Activated B cell treated with CpG ODN at 0.5 μM for 24 hours (primary cell): ENCODE measurements around the gene RUNDC3A. TPM values are rescaled to one million over a fixed set of nuclear protein-coding genes. Genes with fewer than 3 reads are reported as not detected.
"Not testable (repeated sequence)": the region's sequence is repeated elsewhere in the genome, so short reads cannot be mapped to it uniquely, and the experiment has no call there.

ENCODE experiments used
- ATAC-seq: fragments of 200-7000 bp; cut with Tn5 transposase; one replicate; pipeline ENCODE4 v1.10.0; 2021; ENCODE audit warnings: low read depth, mild to moderate bottlenecking, moderate library complexity
- CTCF ChIA-PET: fragments of 350-600 bp; sonication (Branson Sonifier 250); formaldehyde crosslinking; loops from one replicate; lab custom pipeline; 2021; ENCODE audit warnings: antibody characterized with exemption; lab: Charles Lee
- POLR2A ChIA-PET: fragments of 350-600 bp; sonication (Branson Sonifier 250); formaldehyde crosslinking; loops from one replicate; lab custom pipeline; 2021; ENCODE audit warnings: antibody characterized with exemption; lab: Charles Lee
- DNase-seq: peaks from one replicate; pipeline ENCODE4 v3.0.0; 2022
- H3K27ac Mint-ChIP-seq: one replicate; pipeline ENCODE4 v1.8.0; 2020; ENCODE audit warnings: mixed read lengths
- H3K27me3 Mint-ChIP-seq: one replicate; pipeline ENCODE4 v1.8.0; 2021; ENCODE audit warnings: mixed read lengths
- H3K36me3 Mint-ChIP-seq: one replicate; pipeline ENCODE4 v1.8.0; 2021; ENCODE audit warnings: low read depth, mixed read lengths
- H3K4me1 Mint-ChIP-seq: one replicate; pipeline ENCODE4 v1.8.0; 2021; ENCODE audit warnings: mixed read lengths
- H3K4me3 Mint-ChIP-seq: one replicate; pipeline ENCODE4 v1.8.0; 2020; ENCODE audit warnings: mild to moderate bottlenecking, mixed read lengths
- H3K9me3 Mint-ChIP-seq: one replicate; pipeline ENCODE4 v1.8.0; 2020; ENCODE audit warnings: mixed read lengths
- intact Hi-C: fragments of 100-400 bp; cut with micrococcal nuclease; formaldehyde crosslinking; loops from one replicate; pipeline ENCODE4 v1.15.1; 2024
- total RNA-seq: library from RNA; stranded (reverse); gene quantifications from 2 replicates; pipeline ENCODE4 v1.2.3, GENCODE V29; 2022
- TF ChIP-seq, protein P1 (sequence below): fragments of 200-600 bp; IDR thresholded peaks from one replicate; pipeline ENCODE4 v1.8.0; 2022; ENCODE audit warnings: antibody characterized with exemption, mild to moderate bottlenecking

Gene RUNDC3A
- total RNA-seq, 1 donor from 2014 or later = 0.07 TPM

DNA sequence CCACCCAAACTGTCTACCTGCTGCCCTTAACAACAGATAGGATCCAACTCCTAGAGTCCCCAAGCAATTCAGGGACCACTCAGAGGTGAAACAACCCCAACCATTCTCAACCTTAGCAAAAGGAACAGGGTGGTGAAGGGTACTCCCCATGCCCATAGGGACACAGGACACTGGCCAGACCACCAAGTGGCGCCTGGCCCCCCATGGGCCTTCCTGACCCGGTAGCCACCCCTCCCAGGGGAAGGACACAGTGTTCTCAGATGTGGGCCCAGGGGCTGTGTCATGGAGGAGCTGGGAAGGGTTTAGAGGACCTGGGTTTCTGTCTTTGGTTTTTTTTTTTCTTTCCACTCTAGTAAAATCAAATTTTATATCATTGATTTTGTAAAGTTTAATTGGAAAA is 25.9 kb downstream of the RUNDC3A start:
- ChIA-PET CTCF (no interaction called here), POLR2A (interaction anchor here (0.8 to 1.2 kb wide), 2 partner anchors 11 to 13 kb away, joined by 3 to 7 read pairs; no protein-coding TSS in a partner anchor)
- no peak for DNase-seq
- Mint-ChIP-seq H3K36me3 (no peaks in the 10 kb centered on the region), H3K27me3 (no peaks in the 10 kb centered on the region), H3K9me3 (no peaks in the 10 kb centered on the region), H3K4me1 (peaks cover 27% of the 10 kb centered on the region), H3K4me3 (no peak overlapping the region), H3K27ac (peak overlapping the region; percentile 53)
- no peak for ATAC-seq
- intact Hi-C loops = no loop called here
- TF ChIP-seq, protein P1, sequence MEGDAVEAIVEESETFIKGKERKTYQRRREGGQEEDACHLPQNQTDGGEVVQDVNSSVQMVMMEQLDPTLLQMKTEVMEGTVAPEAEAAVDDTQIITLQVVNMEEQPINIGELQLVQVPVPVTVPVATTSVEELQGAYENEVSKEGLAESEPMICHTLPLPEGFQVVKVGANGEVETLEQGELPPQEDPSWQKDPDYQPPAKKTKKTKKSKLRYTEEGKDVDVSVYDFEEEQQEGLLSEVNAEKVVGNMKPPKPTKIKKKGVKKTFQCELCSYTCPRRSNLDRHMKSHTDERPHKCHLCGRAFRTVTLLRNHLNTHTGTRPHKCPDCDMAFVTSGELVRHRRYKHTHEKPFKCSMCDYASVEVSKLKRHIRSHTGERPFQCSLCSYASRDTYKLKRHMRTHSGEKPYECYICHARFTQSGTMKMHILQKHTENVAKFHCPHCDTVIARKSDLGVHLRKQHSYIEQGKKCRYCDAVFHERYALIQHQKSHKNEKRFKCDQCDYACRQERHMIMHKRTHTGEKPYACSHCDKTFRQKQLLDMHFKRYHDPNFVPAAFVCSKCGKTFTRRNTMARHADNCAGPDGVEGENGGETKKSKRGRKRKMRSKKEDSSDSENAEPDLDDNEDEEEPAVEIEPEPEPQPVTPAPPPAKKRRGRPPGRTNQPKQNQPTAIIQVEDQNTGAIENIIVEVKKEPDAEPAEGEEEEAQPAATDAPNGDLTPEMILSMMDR = no peak

DNA sequence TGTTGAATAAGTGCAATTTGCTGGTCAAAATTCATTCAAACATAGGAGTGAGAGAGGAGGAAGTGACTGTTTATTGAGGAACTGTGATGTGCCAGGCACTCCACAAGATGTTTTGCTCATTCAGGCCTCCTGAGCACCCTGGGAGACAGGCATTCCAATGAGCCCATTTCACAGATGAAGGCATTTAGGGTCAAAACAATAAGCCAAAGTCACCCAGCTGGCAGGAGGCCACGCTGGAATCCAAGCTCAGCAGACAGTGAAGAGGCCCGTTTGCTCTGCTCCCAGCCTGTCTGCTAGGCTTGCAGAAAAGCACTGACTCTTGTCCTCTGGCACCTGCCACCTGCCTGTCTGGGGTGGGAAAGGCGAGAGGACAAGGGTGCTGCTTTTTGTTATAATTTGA is 26.3 kb downstream of the RUNDC3A start:
- CTCF ChIA-PET = no interaction called here
- peak overlapping the region; percentile 53 for H3K27ac Mint-ChIP-seq
- H3K4me1 Mint-ChIP-seq = peaks cover 27% of the 10 kb centered on the region
- POLR2A ChIA-PET = interaction anchor here (0.7 to 1.2 kb wide), 5 partner anchors 8 to 232 kb away, joined by 3 to 7 read pairs (median 5); partner anchors contain the start of gene GRN
- intact Hi-C loops = no loop called here
- H3K9me3 Mint-ChIP-seq = no peaks in the 10 kb centered on the region
- TF ChIP-seq, protein P1 = no peak
- DNase-seq = no peak
- no peak for ATAC-seq
- no peak overlapping the region for H3K4me3 Mint-ChIP-seq
- H3K36me3 Mint-ChIP-seq = no peaks in the 10 kb centered on the region
- H3K27me3 Mint-ChIP-seq = no peaks in the 10 kb centered on the region

- DNase-seq = no peak
- CTCF ChIA-PET = interaction anchor here (0.6 to 1.6 kb wide), 5 partner anchors 10 to 132 kb away, joined by 3 to 6 read pairs (median 3); partner anchors contain the start of gene GRN
- POLR2A ChIA-PET = interaction anchor here (0.9 to 1.2 kb wide), 3 partner anchors 9 to 119 kb away, joined by 3 to 6 read pairs (median 4); partner anchors contain the start of gene GRN
- Mint-ChIP-seq H3K9me3 (no peaks in the 10 kb centered on the region), H3K4me1 (peaks cover 27% of the 10 kb centered on the region), H3K27me3 (no peaks in the 10 kb centered on the region), H3K27ac (no peak overlapping the region), H3K36me3 (no peaks in the 10 kb centered on the region), H3K4me3 (no peak overlapping the region)
- no peak for ATAC-seq
- intact Hi-C loops = no loop called here
- TF ChIP-seq, protein P1 = no peak
Measured at GRCh38 chr17:44335564-44335963, 27.2 kb downstream of the RUNDC3A start.

GRCh38 chr17:44335968-44336367 is 27.6 kb downstream of the RUNDC3A start:
- TF ChIP-seq, protein P1 = no peak
- H3K4me3 Mint-ChIP-seq = no peak overlapping the region
- no peaks in the 10 kb centered on the region for H3K9me3 Mint-ChIP-seq
- ATAC-seq (no peak), DNase-seq (no peak)
- peaks cover 27% of the 10 kb centered on the region for H3K4me1 Mint-ChIP-seq
- intact Hi-C loops = no loop called here
- H3K27ac Mint-ChIP-seq = no peak overlapping the region
- ChIA-PET POLR2A (interaction anchor here (0.9 to 1.2 kb wide), 3 partner anchors 9 to 120 kb away, joined by 3 to 6 read pairs (median 4); partner anchors contain the start of gene GRN), CTCF (interaction anchor here (0.6 to 1.6 kb wide), 5 partner anchors 10 to 132 kb away, joined by 3 to 6 read pairs (median 3); partner anchors contain the start of gene GRN)
- no peaks in the 10 kb centered on the region for H3K27me3 Mint-ChIP-seq
- no peaks in the 10 kb centered on the region for H3K36me3 Mint-ChIP-seq

GRCh38 chr17:44338702-44339101 is 30.3 kb downstream of the RUNDC3A start:
- POLR2A ChIA-PET = interaction anchor here (0.7 to 1.0 kb wide), 2 partner anchors 121 to 135 kb away, joined by 3 to 4 read pairs; no protein-coding TSS in a partner anchor
- Mint-ChIP-seq H3K27me3 (no peaks in the 10 kb centered on the region), H3K27ac (no peak overlapping the region), H3K9me3 (no peaks in the 10 kb centered on the region), H3K4me3 (no peak overlapping the region), H3K36me3 (no peaks in the 10 kb centered on the region), H3K4me1 (peaks cover 18% of the 10 kb centered on the region)
- TF ChIP-seq, protein P1 = no peak
- intact Hi-C loops = no loop called here
- CTCF ChIA-PET = no interaction called here
- peak; percentile 62 for ATAC-seq
- no peak for DNase-seq

GRCh38 chr17:44340553-44340952 is 32.2 kb downstream of the RUNDC3A start:
- H3K4me3 Mint-ChIP-seq, DNase-seq, H3K9me3 Mint-ChIP-seq, H3K27ac Mint-ChIP-seq, CTCF ChIA-PET, H3K36me3 Mint-ChIP-seq, ATAC-seq, H3K27me3 Mint-ChIP-seq: not testable (repeated sequence)
- H3K4me1 Mint-ChIP-seq = peaks cover 19% of the 10 kb centered on the region
- intact Hi-C loops = loop anchor here (10.0 kb wide), 1 partner anchor 974 kb away; the partner anchor contains the start of gene MAP3K14
- POLR2A ChIA-PET = interaction anchor here (0.7 kb wide), 1 partner anchor 13 kb away, joined by 8 read pairs; no protein-coding TSS in a partner anchor
